ENCODE data around the gene APOE. TPM values are rescaled to one million over a fixed set of nuclear protein-coding genes. Genes with fewer than 3 reads are reported as not detected.
"Not testable (repeated sequence)": the region's sequence is repeated elsewhere in the genome, so short reads cannot be mapped to it uniquely, and the experiment has no call there.

APOE gene
- polyA plus RNA-seq, 1 donor from 2014 or later = not detected

- no peak overlapping the region for H3K4me3 Mint-ChIP-seq
- peak overlapping the region in 1 of 3 donors; percentile 78 for H3K27ac Mint-ChIP-seq
- no peaks in the 10 kb centered on the region for H3K9me3 Mint-ChIP-seq
- H3K4me1 Mint-ChIP-seq = no peaks in the 10 kb centered on the region
- H3K36me3 Mint-ChIP-seq = no peaks in the 10 kb centered on the region
- peaks cover 15% of the 10 kb centered on the region for H3K27me3 Mint-ChIP-seq
These were observed 27.3 kb upstream of the APOE start for GRCh38 chr19:44878120-44878865.

GRCh38 chr19:44879309-44880065 is 26.1 kb upstream of the APOE start:
- Mint-ChIP-seq H3K9me3 (no peaks in the 10 kb centered on the region), H3K27me3 (peaks cover 13% of the 10 kb centered on the region), H3K4me3 (peak overlapping the region in 1 of 4 donors; percentile 17), H3K4me1 (no peaks in the 10 kb centered on the region), H3K27ac (no peak overlapping the region), H3K36me3 (no peaks in the 10 kb centered on the region)

- H3K27ac Mint-ChIP-seq = no peak overlapping the region
- H3K4me1 Mint-ChIP-seq = peaks cover 0 to 2% (median 0%) of the 10 kb centered on the region in 3 donors
These were observed 23.5 kb upstream of the APOE start for GRCh38 chr19:44882063-44882462.

GRCh38 chr19:44882619-44883397 is 22.8 kb upstream of the APOE start:
- H3K4me1 Mint-ChIP-seq, H3K9me3 Mint-ChIP-seq, H3K27ac Mint-ChIP-seq, H3K36me3 Mint-ChIP-seq, H3K4me3 Mint-ChIP-seq, H3K27me3 Mint-ChIP-seq: not testable (repeated sequence)

More at GRCh38 chr19:44882063-44882462, 23.5 kb upstream of the APOE start:
- no peaks in the 10 kb centered on the region for H3K36me3 Mint-ChIP-seq
- peaks cover 4% of the 10 kb centered on the region for H3K27me3 Mint-ChIP-seq
- H3K4me3 Mint-ChIP-seq = peak overlapping the region in 1 of 4 donors; percentile 11
- no peaks in the 10 kb centered on the region for H3K9me3 Mint-ChIP-seq

- Mint-ChIP-seq H3K27ac (no peak overlapping the region), H3K4me1 (peaks cover 0 to 4% (median 0%) of the 10 kb centered on the region in 3 donors), H3K9me3 (no peaks in the 10 kb centered on the region), H3K4me3 (no peak overlapping the region), H3K36me3 (no peaks in the 10 kb centered on the region), H3K27me3 (peaks cover 4% of the 10 kb centered on the region)
These were observed 21.7 kb upstream of the APOE start for GRCh38 chr19:44883922-44884321.

GRCh38 chr19:44884566-44884965 is 21.0 kb upstream of the APOE start:
- H3K4me1 Mint-ChIP-seq = peaks cover 0 to 4% (median 3%) of the 10 kb centered on the region in 3 donors
- no peaks in the 10 kb centered on the region for H3K9me3 Mint-ChIP-seq
- H3K27ac Mint-ChIP-seq = no peak overlapping the region
- H3K4me3 Mint-ChIP-seq = no peak overlapping the region
- no peaks in the 10 kb centered on the region for H3K36me3 Mint-ChIP-seq
- H3K27me3 Mint-ChIP-seq = peaks cover 4% of the 10 kb centered on the region

- peaks cover under 1% of the 10 kb centered on the region for H3K27me3 Mint-ChIP-seq
- no peak overlapping the region for H3K4me3 Mint-ChIP-seq
- H3K9me3 Mint-ChIP-seq = no peaks in the 10 kb centered on the region
- no peak overlapping the region for H3K27ac Mint-ChIP-seq
- H3K4me1 Mint-ChIP-seq = peaks cover 0 to 11% (median 8%) of the 10 kb centered on the region in 3 donors
- H3K36me3 Mint-ChIP-seq = no peaks in the 10 kb centered on the region
These were observed 19.5 kb upstream of the APOE start for GRCh38 chr19:44886141-44886540.

- Mint-ChIP-seq H3K27me3 (no peaks in the 10 kb centered on the region), H3K36me3 (no peaks in the 10 kb centered on the region), H3K4me1 (peaks cover 0 to 22% (median 19%) of the 10 kb centered on the region in 3 donors), H3K27ac (no peak overlapping the region), H3K4me3 (peak overlapping the region in 1 of 4 donors; percentile 41), H3K9me3 (no peaks in the 10 kb centered on the region)
These were observed 17.9 kb upstream of the APOE start for GRCh38 chr19:44887648-44888047.

- not testable (repeated sequence) for H3K9me3 Mint-ChIP-seq, H3K36me3 Mint-ChIP-seq, H3K27ac Mint-ChIP-seq, H3K27me3 Mint-ChIP-seq
- peak overlapping the region in 1 of 4 donors; percentile 23 for H3K4me3 Mint-ChIP-seq
- peaks cover 0 to 27% (median 24%) of the 10 kb centered on the region in 3 donors for H3K4me1 Mint-ChIP-seq
These were observed 17.3 kb upstream of the APOE start for GRCh38 chr19:44888335-44888734.

- Mint-ChIP-seq H3K4me1 (peaks cover 0 to 27% (median 22%) of the 10 kb centered on the region in 3 donors), H3K4me3 (peak overlapping the region; percentile 63 to 96 (median 88)), H3K36me3 (no peaks in the 10 kb centered on the region), H3K27ac (peak overlapping the region; percentile 2 to 94 (median 55)), H3K9me3 (no peaks in the 10 kb centered on the region), H3K27me3 (no peaks in the 10 kb centered on the region)
These were observed 15.7 kb upstream of the APOE start for GRCh38 chr19:44889830-44890365.

- peaks cover 0 to 27% (median 22%) of the 10 kb centered on the region in 3 donors for H3K4me1 Mint-ChIP-seq
- peak overlapping the region; percentile 63 to 96 (median 88) for H3K4me3 Mint-ChIP-seq
- H3K27ac Mint-ChIP-seq = peak overlapping the region; percentile 2 to 94 (median 55)
- H3K36me3 Mint-ChIP-seq = no peaks in the 10 kb centered on the region
- no peaks in the 10 kb centered on the region for H3K27me3 Mint-ChIP-seq
- no peaks in the 10 kb centered on the region for H3K9me3 Mint-ChIP-seq
These were observed 15.1 kb upstream of the APOE start for GRCh38 chr19:44890366-44891015.

GRCh38 chr19:44891016-44891882 is 14.3 kb upstream of the APOE start, which contains the start of gene TOMM40:
Gene TOMM40, plus strand, starts transcription at chr19:44891254. Its CDS starts 162 bp downstream, at chr19:44891416.
- Mint-ChIP-seq H3K4me1 (peaks cover 0 to 27% (median 22%) of the 10 kb centered on the region in 3 donors), H3K36me3 (no peaks in the 10 kb centered on the region), H3K4me3 (peak within 1 kb of the TSS; percentile 76 to 96 (median 90)), H3K9me3 (no peaks in the 10 kb centered on the region), H3K27ac (peak within 1 kb of the TSS; percentile 35 to 94 (median 55)), H3K27me3 (no peaks in the 10 kb centered on the region)

- no peaks in the 10 kb centered on the region for H3K9me3 Mint-ChIP-seq
- peak overlapping the region; percentile 71 to 90 (median 82) for H3K4me3 Mint-ChIP-seq
- H3K36me3 Mint-ChIP-seq = no peaks in the 10 kb centered on the region
- H3K27me3 Mint-ChIP-seq = no peaks in the 10 kb centered on the region
- peak overlapping the region in 1 of 3 donors; percentile 58 for H3K27ac Mint-ChIP-seq
- peaks cover 0 to 27% (median 20%) of the 10 kb centered on the region in 3 donors for H3K4me1 Mint-ChIP-seq
These were observed 12.7 kb upstream of the APOE start for GRCh38 chr19:44892932-44893331.
